Measurements from ENCODE around the gene TNIK. TPM values are rescaled to one million over a fixed set of nuclear protein-coding genes. Genes with fewer than 3 reads are reported as not detected.
"Not testable (repeated sequence)": the region's sequence is repeated elsewhere in the genome, so short reads cannot be mapped to it uniquely, and the experiment has no call there.

TNIK gene
- total RNA-seq, 1 experiment from 2014 or later: 8.7 TPM

GRCh38 chr3:171129827-171130226 is 330.4 kb downstream of the TNIK start:
- no peak for DNase-seq (ENCODE audit: low read depth)

DNA sequence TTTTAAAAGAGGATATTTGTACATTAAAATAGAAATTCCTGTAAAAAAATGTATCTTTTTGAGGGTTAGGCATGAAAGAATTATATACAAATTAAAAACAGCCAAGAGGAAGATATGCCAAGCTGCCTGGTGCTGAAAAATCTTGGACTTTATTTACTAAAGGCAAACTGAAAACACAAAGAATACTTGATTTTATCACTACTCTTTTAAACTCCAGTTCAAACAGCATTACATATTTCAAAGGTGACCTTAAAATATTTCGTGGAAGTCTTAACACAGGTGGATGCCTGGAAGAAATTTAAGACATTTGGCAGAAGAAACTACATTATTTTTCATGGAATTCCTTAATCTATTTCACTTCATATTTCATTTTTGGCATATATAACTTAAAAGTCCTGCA is 332.6 kb downstream of the TNIK start:
- no peak for DNase-seq (ENCODE audit: low read depth)

GRCh38 chr3:171126478-171127209 is 333.6 kb downstream of the TNIK start:
- DNase-seq (ENCODE audit: low read depth): no peak

DNA sequence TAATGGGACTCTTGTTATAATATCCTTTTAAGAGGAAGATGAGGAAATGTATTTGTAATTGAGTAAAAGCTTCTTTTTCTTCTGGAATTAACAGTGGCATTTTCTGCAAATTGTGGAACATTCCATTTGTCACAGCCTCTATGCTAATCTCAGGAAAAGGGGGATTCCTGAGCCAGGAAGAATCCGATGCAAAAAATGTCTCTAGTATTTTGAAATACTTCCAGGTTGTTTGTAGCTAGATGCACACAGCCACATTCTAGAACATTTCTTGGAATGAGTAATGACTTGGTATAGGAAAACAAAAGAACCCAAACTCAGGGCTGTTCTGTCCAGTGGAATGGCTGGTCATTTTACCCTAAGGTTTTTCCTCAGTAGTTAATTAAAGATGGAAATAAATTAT is 335.2 kb downstream of the TNIK start:
- DNase-seq (ENCODE audit: low read depth): no peak

DNA sequence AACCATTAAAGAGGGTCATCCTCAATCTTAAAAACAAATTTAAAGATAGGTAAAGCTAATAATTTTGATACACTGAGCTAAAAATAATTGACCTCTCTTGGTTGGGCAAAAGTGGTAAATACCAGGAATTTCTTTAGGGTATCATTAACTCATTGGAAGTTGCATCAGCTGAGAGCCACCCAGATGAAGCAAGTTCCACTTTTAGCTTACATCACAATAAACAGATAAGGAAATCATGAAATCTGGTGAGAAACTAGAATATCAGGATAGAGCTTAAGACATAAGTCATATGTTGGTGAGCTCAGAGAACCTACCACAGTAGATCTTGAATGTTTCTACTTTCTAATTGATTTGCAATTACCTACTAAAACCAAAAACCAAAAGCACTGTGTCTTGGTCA is 336.3 kb downstream of the TNIK start:
- no peak for DNase-seq (ENCODE audit: low read depth)

DNA sequence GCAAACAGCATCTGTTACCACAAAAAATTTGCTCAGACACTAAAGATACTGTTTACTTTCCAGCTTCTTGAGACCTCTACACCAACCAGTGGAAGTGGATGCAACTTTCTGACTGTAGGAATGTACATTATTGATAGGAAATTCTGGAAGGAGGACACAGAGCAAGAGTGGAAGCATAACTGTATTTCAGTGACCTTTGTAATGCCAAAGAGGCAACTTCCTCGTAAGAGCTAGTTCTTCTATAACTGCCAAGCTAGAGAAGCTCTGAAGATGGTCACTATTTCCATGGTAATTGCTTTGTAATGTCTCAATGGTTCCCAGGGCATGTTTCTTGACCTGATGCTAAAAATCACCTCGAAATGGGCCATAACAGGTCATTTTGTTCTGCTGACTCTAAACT is 337.3 kb downstream of the TNIK start:
- DNase-seq (ENCODE audit: low read depth): no peak

GRCh38 chr3:171122240-171122639 is 338.0 kb downstream of the TNIK start:
- no peak for DNase-seq (ENCODE audit: low read depth)

DNA sequence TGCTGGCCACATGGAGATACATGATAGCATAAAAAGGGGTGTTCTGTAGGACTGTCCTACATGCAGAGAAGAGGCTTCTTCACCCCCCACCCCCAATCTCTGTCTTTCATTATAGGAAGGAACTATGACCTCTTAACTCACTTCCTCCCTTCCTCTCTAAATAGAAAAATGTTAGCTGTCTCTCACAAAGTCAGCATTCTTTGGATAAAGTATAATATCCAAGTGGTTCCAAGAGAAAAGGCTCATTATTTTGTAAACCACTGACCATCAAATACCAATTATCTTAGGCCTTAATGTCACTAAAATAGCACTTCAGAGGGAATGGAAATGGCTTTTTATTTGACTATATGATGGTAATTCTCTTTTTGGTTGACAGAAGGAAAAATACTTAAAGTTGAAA is 338.4 kb downstream of the TNIK start:
- no peak for DNase-seq (ENCODE audit: low read depth)

DNA sequence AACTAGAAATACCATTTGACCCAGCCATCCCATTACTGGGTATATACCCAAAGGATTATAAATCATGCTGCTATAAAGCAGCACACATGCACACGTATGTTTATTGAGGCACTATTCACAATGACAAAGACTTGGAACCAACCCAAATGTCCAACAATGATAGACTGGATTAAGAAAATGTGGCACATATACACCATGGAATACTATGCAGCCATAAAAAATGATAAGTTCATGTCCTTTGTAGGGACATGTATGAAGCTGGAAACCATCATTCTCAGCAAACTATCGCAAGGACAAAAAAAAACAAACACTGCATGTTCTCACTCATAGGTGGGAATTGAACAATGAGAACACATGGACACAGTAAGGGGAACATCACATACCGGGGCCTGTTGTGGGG is 340.8 kb downstream of the TNIK start:
- not testable (repeated sequence) for DNase-seq (ENCODE audit: low read depth)

GRCh38 chr3:171118993-171119392 is 341.2 kb downstream of the TNIK start:
- DNase-seq (ENCODE audit: low read depth): not testable (repeated sequence)

DNA sequence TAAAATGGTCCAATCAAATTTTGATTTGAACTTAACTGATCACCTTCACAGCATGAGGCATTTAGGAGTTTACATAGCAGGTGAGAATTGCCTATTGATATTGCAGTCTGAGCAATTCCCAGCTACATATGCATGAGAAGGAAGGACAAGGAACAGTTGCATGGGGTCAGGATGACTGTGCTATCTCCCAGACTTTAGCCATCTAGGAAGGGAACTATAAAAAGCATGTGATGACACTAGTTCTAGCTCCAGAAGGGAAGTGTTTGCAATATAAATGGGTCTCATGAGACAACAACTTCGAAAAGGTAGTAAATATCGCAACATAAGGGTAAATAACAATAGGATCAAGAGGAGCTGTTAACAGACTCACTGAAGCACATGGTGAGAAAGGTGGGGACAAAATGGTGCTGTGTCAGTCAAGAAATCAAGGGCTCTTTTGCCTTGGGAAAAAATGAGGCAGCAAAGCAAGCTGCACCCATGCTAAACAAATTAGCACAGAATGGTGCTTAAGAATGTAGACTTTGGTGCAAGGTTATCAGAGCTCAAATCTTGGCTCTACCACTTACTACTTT is 343.3 kb downstream of the TNIK start:
- DNase-seq (ENCODE audit: low read depth): no peak

GRCh38 chr3:171116365-171116764 is 343.8 kb downstream of the TNIK start:
- DNase-seq (ENCODE audit: low read depth): peak; percentile 13

DNA sequence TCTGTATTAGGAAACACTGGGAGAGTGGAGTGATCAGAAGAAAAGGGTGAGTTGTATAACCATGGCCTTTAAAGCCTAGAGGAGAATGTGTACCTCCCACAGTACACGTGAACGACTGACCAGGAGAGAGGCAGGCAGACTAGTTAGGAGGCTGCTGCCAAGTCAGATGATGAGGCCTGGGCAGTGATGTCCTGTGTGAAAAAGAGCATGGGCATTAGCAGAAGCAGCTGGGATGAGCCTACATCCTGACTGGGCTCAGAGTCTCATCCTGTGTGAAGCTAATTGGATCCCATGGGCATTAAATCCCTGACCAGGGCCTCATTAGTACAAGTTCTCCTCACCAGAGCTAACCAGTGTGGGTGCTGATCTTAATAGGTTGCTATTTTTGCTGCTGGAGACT is 344.5 kb downstream of the TNIK start:
- DNase-seq (ENCODE audit: low read depth): no peak

GRCh38 chr3:171113716-171114115 is 346.5 kb downstream of the TNIK start:
- DNase-seq (ENCODE audit: low read depth): no peak

DNA sequence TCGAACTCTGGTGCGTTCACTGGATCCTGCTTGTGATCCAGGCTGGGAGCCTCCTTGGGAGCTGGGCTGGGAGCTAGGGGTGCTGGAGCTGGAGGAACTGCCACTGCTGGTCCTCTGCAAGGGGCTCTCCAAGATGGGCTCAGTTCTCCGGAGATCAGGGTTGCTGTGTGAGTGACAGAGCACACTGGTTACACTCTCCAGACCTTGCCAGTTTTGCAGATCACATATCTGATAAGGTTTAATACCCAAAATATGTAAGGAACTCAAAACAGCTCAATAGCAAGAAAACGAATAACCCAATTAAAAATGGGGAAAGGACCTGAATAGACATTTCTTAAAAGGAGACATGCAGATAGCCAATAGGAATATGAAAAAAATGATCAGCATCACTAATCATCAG is 349.5 kb downstream of the TNIK start:
- DNase-seq (ENCODE audit: low read depth): no peak

GRCh38 chr3:171108066-171108465 is 352.1 kb downstream of the TNIK start:
- DNase-seq (ENCODE audit: low read depth): peak; percentile 33

GRCh38 chr3:171103185-171103584 is 357.0 kb downstream of the TNIK start:
- no peak for DNase-seq (ENCODE audit: low read depth)

- DNase-seq (ENCODE audit: low read depth): peak; percentile 60
Measured at GRCh38 chr3:171101982-171102641, 358.1 kb downstream of the TNIK start.

DNA sequence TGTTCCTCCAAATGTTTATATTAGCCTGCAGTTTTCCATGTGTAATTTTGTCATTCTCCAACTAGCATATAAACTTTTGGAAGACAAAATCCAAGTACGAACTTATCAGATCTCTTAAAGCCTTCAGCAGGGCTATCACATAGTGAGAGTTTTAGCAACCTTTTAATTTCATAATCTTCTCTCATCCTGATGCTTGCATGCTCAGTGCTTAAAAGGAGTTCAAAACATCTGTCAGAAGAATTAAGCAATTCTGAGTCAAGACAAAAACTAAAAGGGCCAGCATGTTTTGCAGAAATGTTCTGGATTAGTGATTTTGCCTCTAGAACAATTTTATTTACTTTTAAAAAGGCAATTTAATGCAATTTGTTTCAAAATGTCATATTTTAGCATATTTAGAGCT is 360.3 kb downstream of the TNIK start:
- DNase-seq (ENCODE audit: low read depth): no peak

- no peak for DNase-seq (ENCODE audit: low read depth)
Measured at GRCh38 chr3:171095063-171095462, 365.1 kb downstream of the TNIK start.

GRCh38 chr3:171094411-171094810 is 365.8 kb downstream of the TNIK start:
- no peak for DNase-seq (ENCODE audit: low read depth)

GRCh38 chr3:171093462-171093861 is 366.7 kb downstream of the TNIK start:
- no peak for DNase-seq (ENCODE audit: low read depth)

DNA sequence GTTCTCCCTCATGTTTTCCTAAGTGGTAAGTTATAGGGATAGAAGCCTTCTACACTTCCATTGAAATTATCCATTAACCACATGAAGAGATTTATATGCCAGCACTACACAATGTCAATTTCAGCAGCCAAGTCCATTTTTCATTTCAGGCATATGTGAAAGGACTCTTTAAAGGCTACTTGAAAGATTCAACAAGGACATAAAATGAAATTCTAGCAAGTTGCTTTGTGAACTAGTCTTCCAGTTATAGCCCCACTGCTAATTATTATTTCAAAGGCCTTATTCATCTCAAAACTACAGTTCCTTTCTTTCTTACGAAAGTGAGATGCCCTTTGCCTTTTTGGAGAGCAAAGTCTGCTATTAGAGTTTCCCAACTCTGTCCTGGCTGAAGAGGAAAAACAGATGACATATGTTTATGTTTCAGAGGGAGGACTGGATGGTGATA is 367.7 kb downstream of the TNIK start:
- DNase-seq (ENCODE audit: low read depth): no peak

Data from Daoy (cell line).